WERI-Rb-1 (cell line): ENCODE results near the gene GIMAP8.

Experiments used
- DNase-seq: peaks from one replicate; pipeline ENCODE4 v3.0.0-alpha.2; 2020
- H3K27ac ChIP-seq: fragments of 250-450 bp; sonication (Bioruptor Pico); 2 replicates; pipeline ENCODE4 v1.5.1; 2020; ENCODE audit warnings: mild to moderate bottlenecking, moderate library complexity
- H3K27me3 ChIP-seq: fragments of 250-450 bp; sonication (Bioruptor Pico); 2 replicates; pipeline ENCODE4 v1.5.1; 2021; ENCODE audit warnings: mild to moderate bottlenecking, low read depth, moderate library complexity; ENCODE audit not compliant: insufficient read depth, severe bottlenecking
- H3K36me3 ChIP-seq: fragments of 250-450 bp; sonication (Bioruptor Pico); 2 replicates; pipeline ENCODE4 v1.5.1; 2020; ENCODE audit warnings: mild to moderate bottlenecking, moderate library complexity
- H3K4me3 ChIP-seq: 2 replicates; pipeline ENCODE4 v1.5.1; 2011; ENCODE audit warnings: low read depth, mild to moderate bottlenecking, control low read depth, low read length
- H3K9me3 ChIP-seq: fragments of 250-450 bp; sonication (Bioruptor Pico); 2 replicates; pipeline ENCODE4 v1.5.1; 2021; ENCODE audit warnings: mild to moderate bottlenecking, moderate library complexity; ENCODE audit not compliant: severe bottlenecking
- TF ChIP-seq, protein P1 (sequence below): IDR thresholded peaks from 2 replicates; pipeline ENCODE4 v1.5.1; 2011; ENCODE audit warnings: low read depth, mild to moderate bottlenecking, control low read depth, inconsistent platforms, low read length

The GIMAP8 gene

DNA sequence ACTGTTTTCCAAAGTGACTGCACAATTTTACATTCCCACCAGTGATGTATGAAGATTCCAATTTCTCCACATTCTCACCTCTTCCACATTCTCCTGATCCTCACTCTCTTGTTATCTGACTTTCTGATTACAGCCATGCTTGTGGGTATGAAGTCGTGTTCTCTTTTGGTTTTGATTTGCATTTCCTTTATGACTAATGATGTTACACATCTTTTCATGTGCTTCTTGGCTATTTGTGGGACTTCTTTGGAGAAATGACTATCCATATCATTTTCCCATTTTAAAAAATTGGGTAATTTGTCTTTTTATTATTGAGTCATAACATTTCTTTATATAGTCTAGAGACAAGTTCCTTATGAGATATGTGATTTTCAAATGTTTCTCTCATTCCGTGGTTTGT is 10.5 kb upstream of the GIMAP8 start:
- H3K4me3 ChIP-seq: no peak overlapping the region
- DNase-seq: no peak
- TF ChIP-seq, protein P1, sequence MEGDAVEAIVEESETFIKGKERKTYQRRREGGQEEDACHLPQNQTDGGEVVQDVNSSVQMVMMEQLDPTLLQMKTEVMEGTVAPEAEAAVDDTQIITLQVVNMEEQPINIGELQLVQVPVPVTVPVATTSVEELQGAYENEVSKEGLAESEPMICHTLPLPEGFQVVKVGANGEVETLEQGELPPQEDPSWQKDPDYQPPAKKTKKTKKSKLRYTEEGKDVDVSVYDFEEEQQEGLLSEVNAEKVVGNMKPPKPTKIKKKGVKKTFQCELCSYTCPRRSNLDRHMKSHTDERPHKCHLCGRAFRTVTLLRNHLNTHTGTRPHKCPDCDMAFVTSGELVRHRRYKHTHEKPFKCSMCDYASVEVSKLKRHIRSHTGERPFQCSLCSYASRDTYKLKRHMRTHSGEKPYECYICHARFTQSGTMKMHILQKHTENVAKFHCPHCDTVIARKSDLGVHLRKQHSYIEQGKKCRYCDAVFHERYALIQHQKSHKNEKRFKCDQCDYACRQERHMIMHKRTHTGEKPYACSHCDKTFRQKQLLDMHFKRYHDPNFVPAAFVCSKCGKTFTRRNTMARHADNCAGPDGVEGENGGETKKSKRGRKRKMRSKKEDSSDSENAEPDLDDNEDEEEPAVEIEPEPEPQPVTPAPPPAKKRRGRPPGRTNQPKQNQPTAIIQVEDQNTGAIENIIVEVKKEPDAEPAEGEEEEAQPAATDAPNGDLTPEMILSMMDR: no peak

DNA sequence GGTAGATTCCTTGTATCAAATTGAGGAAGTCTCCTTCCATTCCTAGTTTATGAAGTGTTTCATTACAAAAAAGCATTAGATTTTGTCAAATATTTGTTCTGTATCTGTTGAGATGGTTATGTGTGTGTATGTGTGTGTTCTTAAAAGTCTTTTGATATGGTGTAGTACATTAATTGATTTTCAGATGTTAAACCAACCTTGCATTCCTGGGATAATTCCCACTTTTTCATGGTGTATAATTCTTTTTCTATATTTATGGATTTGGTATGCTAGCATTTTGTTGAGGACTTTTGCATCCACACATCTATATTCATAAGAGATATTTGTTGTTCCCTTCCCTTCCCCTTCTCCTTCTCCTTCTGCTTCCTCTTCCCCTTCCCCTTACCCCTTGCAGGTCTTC is 8.9 kb upstream of the GIMAP8 start:
- DNase-seq: no peak
- Histone ChIP-seq H3K27ac (no peak overlapping the region), H3K36me3 (no peaks in the 10 kb centered on the region), H3K9me3 (peaks cover 8% of the 10 kb centered on the region), H3K4me3 (no peak overlapping the region), H3K27me3 (no peaks in the 10 kb centered on the region)
- TF ChIP-seq, protein P1: no peak

More for the DNA sequence above, 10.5 kb upstream of the GIMAP8 start:
- no peaks in the 10 kb centered on the region for H3K27me3 ChIP-seq
- no peak overlapping the region for H3K27ac ChIP-seq
- H3K9me3 ChIP-seq: peaks cover 8% of the 10 kb centered on the region
- no peaks in the 10 kb centered on the region for H3K36me3 ChIP-seq

DNA sequence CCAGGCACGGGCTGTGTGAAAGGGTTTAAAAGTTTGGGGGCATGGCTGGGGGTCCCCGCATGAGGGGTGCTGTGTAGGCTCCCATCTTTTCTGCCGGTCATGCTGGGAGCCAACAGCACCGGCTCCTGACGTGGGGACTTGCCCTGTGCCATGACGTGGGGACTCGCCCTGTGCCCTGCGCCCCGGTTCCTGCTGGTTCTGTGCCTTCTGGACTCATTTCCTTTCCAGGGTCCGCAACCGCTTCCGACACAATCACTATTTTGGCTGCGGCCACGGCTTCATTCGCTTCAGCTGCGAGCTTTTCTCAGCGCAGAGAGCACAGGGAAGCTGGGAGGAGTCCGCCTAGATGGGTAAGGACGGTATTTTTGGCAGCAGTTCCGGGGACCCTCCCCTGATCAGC is 7.6 kb upstream of the GIMAP8 start:
- TF ChIP-seq, protein P1: no peak
- Histone ChIP-seq H3K4me3 (no peak overlapping the region), H3K9me3 (peaks cover 8% of the 10 kb centered on the region), H3K36me3 (no peaks in the 10 kb centered on the region), H3K27ac (no peak overlapping the region), H3K27me3 (no peaks in the 10 kb centered on the region)
- DNase-seq: no peak

DNA sequence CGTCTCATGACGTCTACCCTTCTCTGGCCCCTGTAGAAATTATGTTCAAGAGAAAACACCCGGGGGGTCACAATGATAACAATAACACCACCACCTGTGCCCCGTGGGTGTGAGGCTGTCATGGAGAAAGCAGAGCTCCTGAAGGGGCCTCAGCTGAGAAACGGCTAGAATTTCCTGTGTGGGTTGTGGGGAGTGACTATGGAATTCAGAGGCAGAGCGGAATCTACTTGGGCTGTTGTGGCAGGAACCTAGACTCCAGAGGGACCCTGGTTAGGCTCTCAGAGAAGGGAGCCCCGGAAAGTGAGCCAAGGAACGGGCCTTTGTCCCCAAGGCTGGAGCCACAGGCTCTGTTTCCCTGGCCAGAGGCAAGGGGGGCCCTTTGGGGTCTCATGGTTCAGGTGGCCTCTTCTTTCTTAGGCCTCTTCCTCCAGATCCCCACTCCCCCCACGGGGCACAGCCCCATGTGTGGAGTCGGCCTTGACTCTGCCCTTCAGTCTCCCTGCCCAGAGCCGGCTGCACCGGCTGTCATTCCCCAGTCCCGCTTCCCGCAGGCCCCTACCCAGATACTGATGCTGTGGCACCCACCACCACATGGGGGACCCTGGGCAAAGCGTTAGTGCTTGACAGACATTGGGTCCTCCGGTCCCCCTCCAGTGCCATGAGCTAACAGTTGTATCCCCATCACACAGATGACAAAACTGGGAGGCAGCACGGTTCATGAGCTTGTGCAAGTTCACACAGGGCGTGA is 6.5 kb upstream of the GIMAP8 start:
- no peak for DNase-seq
- H3K27ac ChIP-seq: no peak overlapping the region
- TF ChIP-seq, protein P1: no peak
- H3K27me3 ChIP-seq: no peaks in the 10 kb centered on the region
- no peaks in the 10 kb centered on the region for H3K36me3 ChIP-seq
- H3K9me3 ChIP-seq: peaks cover 8% of the 10 kb centered on the region
- H3K4me3 ChIP-seq: no peak overlapping the region

DNA sequence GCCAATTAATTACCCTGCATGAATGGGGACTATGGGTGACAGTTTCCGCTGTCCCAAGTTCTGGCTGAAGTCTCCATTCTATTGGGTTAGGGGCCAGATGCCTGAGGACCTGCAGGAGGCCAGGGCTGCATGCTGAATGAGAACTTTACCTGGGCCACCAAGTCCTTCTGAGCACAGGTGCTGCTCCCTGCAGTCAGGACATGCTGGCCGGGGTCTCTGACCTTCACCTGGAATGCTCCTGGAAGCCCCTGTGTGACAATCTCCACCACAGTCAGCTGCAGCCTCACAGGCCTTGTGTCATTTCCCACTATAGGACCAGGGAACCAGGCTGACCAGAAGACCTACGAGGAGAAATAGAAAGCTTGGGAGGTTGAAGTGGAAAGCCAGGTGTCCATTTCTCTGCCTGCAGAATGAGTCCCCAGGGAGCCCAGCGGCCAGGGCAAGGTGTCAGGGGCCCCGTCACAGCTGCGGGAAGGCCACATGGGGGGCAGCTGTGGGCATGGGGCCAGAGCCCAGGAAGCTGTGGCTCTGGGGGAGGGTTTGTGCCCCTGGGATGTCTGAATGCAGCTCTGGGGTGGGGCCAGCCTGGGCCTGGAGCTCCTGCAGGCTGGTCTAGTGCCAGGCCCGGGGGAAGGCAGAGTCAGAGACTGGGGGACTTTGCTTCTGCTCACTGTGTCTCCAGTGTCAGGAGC is 5.6 kb upstream of the GIMAP8 start:
- TF ChIP-seq, protein P1: no peak
- Histone ChIP-seq H3K4me3 (no peak overlapping the region), H3K27me3 (no peaks in the 10 kb centered on the region), H3K36me3 (no peaks in the 10 kb centered on the region), H3K27ac (no peak overlapping the region), H3K9me3 (peaks cover 8% of the 10 kb centered on the region)
- DNase-seq: no peak
